HepG2 (cell line): ENCODE results near the gene NPS. TPM values are rescaled to one million over a fixed set of nuclear protein-coding genes. Genes with fewer than 3 reads are reported as not detected.

Experiments used
- ATAC-seq: fragments of 200-7000 bp; cut with Tn5 transposase; 3 replicates; pipeline ENCODE4 v1.9.1; 2020; ENCODE audit warnings: mild to moderate bottlenecking, moderate library complexity
- BruUV-seq: library from RNA; stranded (reverse); fragments of 400-500 nt; replicated peaks from 2 replicates; lab custom pipeline; 2021; lab: Mats Ljungman, UMichigan
- CTCF ChIA-PET: fragments of 300-600 bp; formaldehyde crosslinking; extraction: SDS; loops from one replicate; lab custom pipeline; 2021; ENCODE audit warnings: low total read pairs, inconsistent platforms, low intra/inter-chr PET ratio; lab: Yijun Ruan, JAX
- POLR2A ChIA-PET: fragments of 350-600 bp; sonication (Branson Sonifier 250); formaldehyde crosslinking; loops from one replicate; lab custom pipeline; 2020; ENCODE audit warnings: antibody characterized with exemption, inconsistent platforms; lab: Yijun Ruan, JAX
- DNase-seq: peaks from one replicate; pipeline ENCODE4 v3.0.0-alpha.2; 2015; ENCODE audit warnings: low spot score
- FAIRE-seq: peaks from 3 replicates; lab custom pipeline; 2011; peaks lifted over from hg19 to GRCh38; lab: Jason Lieb, UNC
- H2AFZ ChIP-seq: one replicate; pipeline ENCODE4 v1.6.1; 2011; ENCODE audit warnings: low read length, inconsistent platforms
- H3K27ac ChIP-seq: fragments of 300-600 bp; 3 replicates; pipeline ENCODE4 v1.8.0; 2011; ENCODE audit warnings: mixed run types, mild to moderate bottlenecking, mixed read lengths, low read length, inconsistent platforms; ENCODE audit not compliant: insufficient read depth; ENCODE audit errors: extremely low read length
- H3K27me3 ChIP-seq, 2 experiments: fragments of 200-600 bp in 1 of 2; 2 replicates in 1 of 2; 3 replicates in 1 of 2; pipeline versions ENCODE4 v1.6.0 to v1.8.0; 2011; ENCODE audit warnings: low read length in 2 of 2, mild to moderate bottlenecking in 2 of 2, moderate library complexity in 2 of 2, inconsistent platforms in 1 of 2; ENCODE audit not compliant: insufficient read depth in 2 of 2, control insufficient read depth in 1 of 2
- H3K36me3 ChIP-seq, 2 experiments: fragments of 200-600 bp in 1 of 2; replicated peaks in 1 of 2; 2 replicates in 1 of 2; 3 replicates in 1 of 2; pipeline versions ENCODE4 v1.5.1 to v1.8.0; 2011; ENCODE audit warnings: low read length in 2 of 2, inconsistent platforms in 1 of 2; ENCODE audit not compliant: insufficient read depth in 2 of 2, control insufficient read depth in 1 of 2
- H3K4me1 ChIP-seq: 2 replicates; pipeline ENCODE4 v1.5.1; 2012; ENCODE audit warnings: low read length, inconsistent platforms; ENCODE audit not compliant: insufficient read depth
- H3K4me2 ChIP-seq: 2 replicates; pipeline ENCODE4 v1.6.0; 2011; ENCODE audit warnings: low read depth, low read length, inconsistent platforms
- H3K4me3 ChIP-seq, 3 experiments: fragments of 200-600 bp in 1 of 3; sonication (generic), shearing (Covaris generic) in 1 of 3; replicated peaks in 1 of 3; 2 replicates each; pipeline ENCODE4 v1.5.1; 2011 to 2016; ENCODE audit warnings: low read length in 3 of 3, inconsistent platforms in 2 of 3, low read depth in 2 of 3, mild to moderate bottlenecking in 2 of 3, control low read depth in 1 of 3, mixed read lengths in 1 of 3; ENCODE audit not compliant: insufficient read depth in 1 of 3
- H3K79me2 ChIP-seq: one replicate; pipeline ENCODE4 v1.6.1; 2011; ENCODE audit warnings: low read length, inconsistent platforms; ENCODE audit not compliant: insufficient read depth
- H3K9ac ChIP-seq: 2 replicates; pipeline ENCODE4 v1.6.0; 2011; ENCODE audit warnings: mild to moderate bottlenecking, low read depth, low read length, inconsistent platforms; ENCODE audit not compliant: insufficient read depth
- H3K9me3 ChIP-seq: 2 replicates; pipeline ENCODE4 v1.5.1; 2012; ENCODE audit warnings: mild to moderate bottlenecking, low read length
- H4K20me1 ChIP-seq: 2 replicates; pipeline ENCODE4 v1.6.0; 2011; ENCODE audit warnings: inconsistent platforms, mild to moderate bottlenecking, low read length, moderate library complexity; ENCODE audit not compliant: insufficient read depth
- ARID4A ChIP-seq: sonication (generic); formaldehyde crosslinking; IDR thresholded peaks from 2 replicates; pipeline ENCODE4 v1.5.0; 2020; ENCODE audit warnings: mild to moderate bottlenecking, missing genetic modification reagents, borderline replicate concordance
- ATF1 ChIP-seq: IDR thresholded peaks from 2 replicates; pipeline ENCODE4 v1.6.1; 2016; ENCODE audit warnings: mild to moderate bottlenecking, control low read depth
- FOXA1 ChIP-seq, 2 experiments: fragments of 450-650 bp in 1 of 2; sonication (generic) in 1 of 2; formaldehyde crosslinking in 1 of 2; IDR thresholded peaks; 2 replicates each; pipeline versions ENCODE4 v1.4.0 to v1.6.1; 2016 to 2020; ENCODE audit warnings: missing genetic modification reagents in 1 of 2
- FUBP1 ChIP-seq: sonication (generic); formaldehyde crosslinking; IDR thresholded peaks from 2 replicates; pipeline ENCODE4 v1.5.1; 2020; ENCODE audit warnings: missing genetic modification reagents, mild to moderate bottlenecking, borderline replicate concordance
- HHEX ChIP-seq: IDR thresholded peaks from 2 replicates; pipeline ENCODE4 v1.6.1; 2016; ENCODE audit warnings: control low read depth
- HNRNPK ChIP-seq: fragments of 200-400 bp; formaldehyde crosslinking; IDR thresholded peaks from 2 replicates; pipeline ENCODE4 v1.6.1; 2018; ENCODE audit warnings: low read length, low read depth, moderate library complexity, mild to moderate bottlenecking; ENCODE audit not compliant: poor library complexity, severe bottlenecking
- MTF1 ChIP-seq: sonication (generic); formaldehyde crosslinking; IDR thresholded peaks from 2 replicates; pipeline ENCODE4 v1.5.0; 2020; ENCODE audit warnings: missing genetic modification reagents
- PAXIP1 ChIP-seq: sonication (generic); formaldehyde crosslinking; conservative IDR thresholded peaks from 2 replicates; pipeline ENCODE4 v1.4.0; 2020; ENCODE audit warnings: mild to moderate bottlenecking, missing genetic modification reagents, moderate library complexity
- RAD51 ChIP-seq: fragments of 450-650 bp; IDR thresholded peaks from 2 replicates; pipeline ENCODE4 v1.6.1; 2016; ENCODE audit warnings: borderline replicate concordance
- SMARCC2 ChIP-seq: fragments of 450-650 bp; IDR thresholded peaks from 2 replicates; pipeline ENCODE4 v1.6.1; 2017; ENCODE audit warnings: antibody characterized with exemption, mild to moderate bottlenecking
- SOX5 ChIP-seq: IDR thresholded peaks from 2 replicates; pipeline ENCODE4 v1.6.1; 2016; ENCODE audit warnings: borderline replicate concordance
- SRY ChIP-seq: sonication (generic); formaldehyde crosslinking; IDR thresholded peaks from 2 replicates; pipeline ENCODE4 v1.8.0; 2022; ENCODE audit warnings: mild to moderate bottlenecking, missing genetic modification reagents
- ZGPAT ChIP-seq: IDR thresholded peaks from 2 replicates; pipeline ENCODE4 v1.6.1; 2016; ENCODE audit warnings: mild to moderate bottlenecking
- ZNF343 ChIP-seq: sonication (generic); formaldehyde crosslinking; IDR thresholded peaks from 2 replicates; pipeline ENCODE4 v1.4.0; 2020; ENCODE audit warnings: mild to moderate bottlenecking, missing genetic modification reagents
- ZNF563 ChIP-seq: sonication (generic); formaldehyde crosslinking; IDR thresholded peaks from 2 replicates; pipeline ENCODE4 v1.8.0; 2022; ENCODE audit warnings: mild to moderate bottlenecking, moderate library complexity, missing genetic modification reagents
- WGBS: methylation state at CpG from one replicate; pipeline ENCODE4 v1.1.6; 2017; ENCODE audit warnings: low lambda C conversion rate; 5-methylcytosine and 5-hydroxymethylcytosine counted together
- in situ Hi-C: cut with HindIII; loops from 2 replicates; pipeline ENCODE4 v1.10.0; 2017; ENCODE audit warnings: low pct_unique_long_range_greater_than_20kb; ENCODE audit not compliant: extremely low pct_ligation_motif_present
- intact Hi-C: fragments of 100-400 bp; cut with micrococcal nuclease; formaldehyde crosslinking; loops from one replicate; pipeline ENCODE4 v1.10.0; 2022; ENCODE audit not compliant: unreplicated experiment
- polyA plus RNA-seq, 8 experiments: library from polyadenylated mRNA; depleted of rRNA in 3 of 8; stranded (reverse) in 7 of 8; unstranded in 1 of 8; fragments of >200 nt; fragmentation: Illumina TruSeq in 4 of 8; extraction: Trizol in 4 of 8; gene quantifications; 2 replicates each; pipeline versions ENCODE4 v1.2.1 to v1.2.3, GENCODE V29; 2011 to 2016; ENCODE audit warnings: low read depth in 4 of 8, missing spikeins in 1 of 8, mixed read lengths in 1 of 8; ENCODE audit not compliant: insufficient read depth in 1 of 8
- total RNA-seq, 5 experiments: library from RNA; depleted of rRNA; stranded (reverse); fragments of >200 nt; fragmentation: Illumina TruSeq; extraction: Trizol; gene quantifications; 2 replicates each; pipeline ENCODE4 v1.2.3, GENCODE V29; 2016; ENCODE audit warnings: low read depth in 1 of 5

NPS gene
- total and polyA plus RNA-seq, 2 of the 13 experiments (the other 11 are each of a cell fraction or from before 2014, with no cell fraction given), result not detected

- no peaks in the 10 kb centered on the region for H3K79me2 ChIP-seq
- WGBS, result 0% methylated on average over 3 of the region's 3 CpGs
- POLR2A ChIA-PET, result no interaction called here
- CTCF ChIA-PET, result no interaction called here
- H3K9me3 ChIP-seq, result no peaks in the 10 kb centered on the region
- intact Hi-C loops, result no loop called here
- H4K20me1 ChIP-seq, result no peaks in the 10 kb centered on the region
- H3K9ac ChIP-seq, result no peak overlapping the region
- no peaks in the 10 kb centered on the region for H3K4me1 ChIP-seq
- no peak overlapping the region for H3K27ac ChIP-seq
- H3K36me3 ChIP-seq, result no peaks in the 10 kb centered on the region
- no peak overlapping the region for H3K4me3 ChIP-seq
- in situ Hi-C loops, result no loop called here
- DNase-seq (no peak), ATAC-seq (no peak), FAIRE-seq (no peak)
- no peak overlapping the region for H3K4me2 ChIP-seq
- no TSS peak for BruUV-seq
- H2AFZ ChIP-seq, result no peak overlapping the region
- H3K27me3 ChIP-seq, result peaks cover 2 to 41% of the 10 kb centered on the region in 2 experiments; a peak in 4 of 5 replicates
- TF ChIP-seq ATF1 (CRISPR knock-in tag) (no peak), SRY (CRISPR knock-in tag) (no peak), SOX5 (CRISPR knock-in tag) (no peak), FOXA1 (IDR thresholded peaks at IDR 0.05) (no peak), FOXA1 (CRISPR knock-in tag; IDR thresholded peaks at IDR 0.05) (no peak), PAXIP1 (CRISPR knock-in tag) (no peak), HNRNPK (no peak), ZNF563 (CRISPR knock-in tag) (no peak), FUBP1 (CRISPR knock-in tag) (no peak), ARID4A (no peak), HHEX (CRISPR knock-in tag) (no peak), MTF1 (CRISPR knock-in tag) (no peak), ZGPAT (CRISPR knock-in tag) (no peak), RAD51 (no peak), SMARCC2 (no peak), ZNF343 (no peak)
These were observed 23.4 kb upstream of the NPS start for GRCh38 chr10:127525686-127526085.
